Activated CD4-positive, alpha-beta T cell treated with anti-CD3 and anti-CD28 coated beads, Interleukin-2, amount 10 ng/mL, durations not matched to agents 7 days and 5 days (primary cell): Measurements from ENCODE around the gene FOXC1. TPM values are rescaled to one million over a fixed set of nuclear protein-coding genes. Genes with fewer than 3 reads are reported as not detected.

Experiments
- CTCF ChIA-PET: fragments of 350-600 bp; sonication (Branson Sonifier 250); formaldehyde crosslinking; loops from one replicate; lab custom pipeline; 2021; ENCODE audit warnings: antibody characterized with exemption; lab: Charles Lee
- POLR2A ChIA-PET: fragments of 350-600 bp; sonication (Branson Sonifier 250); formaldehyde crosslinking; loops from one replicate; lab custom pipeline; 2021; ENCODE audit warnings: antibody characterized with exemption; lab: Charles Lee
- DNase-seq: peaks from one replicate; pipeline ENCODE4 v3.0.0-alpha.2; 2020
- H3K27ac Mint-ChIP-seq: one replicate; pipeline ENCODE4 v1.8.0; 2021; ENCODE audit warnings: mild to moderate bottlenecking, moderate library complexity, mixed read lengths
- H3K27me3 Mint-ChIP-seq: one replicate; pipeline ENCODE4 v1.8.0; 2021; ENCODE audit warnings: mixed read lengths
- H3K36me3 Mint-ChIP-seq: one replicate; pipeline ENCODE4 v1.8.0; 2021; ENCODE audit warnings: low read depth, mixed read lengths
- H3K4me1 Mint-ChIP-seq: one replicate; pipeline ENCODE4 v1.8.0; 2021; ENCODE audit warnings: mixed read lengths
- H3K4me3 Mint-ChIP-seq: one replicate; pipeline ENCODE4 v1.8.0; 2021; ENCODE audit warnings: mild to moderate bottlenecking, moderate library complexity, mixed read lengths
- H3K9me3 Mint-ChIP-seq: one replicate; pipeline ENCODE4 v1.8.0; 2021; ENCODE audit warnings: mixed read lengths
- total RNA-seq, 2 experiments: library from RNA; stranded (reverse); gene quantifications; one replicate each; pipeline ENCODE4 v1.2.3, GENCODE V29; 2021

Gene FOXC1
- total RNA-seq, 2 experiments from 2014 or later, result not detected

DNA sequence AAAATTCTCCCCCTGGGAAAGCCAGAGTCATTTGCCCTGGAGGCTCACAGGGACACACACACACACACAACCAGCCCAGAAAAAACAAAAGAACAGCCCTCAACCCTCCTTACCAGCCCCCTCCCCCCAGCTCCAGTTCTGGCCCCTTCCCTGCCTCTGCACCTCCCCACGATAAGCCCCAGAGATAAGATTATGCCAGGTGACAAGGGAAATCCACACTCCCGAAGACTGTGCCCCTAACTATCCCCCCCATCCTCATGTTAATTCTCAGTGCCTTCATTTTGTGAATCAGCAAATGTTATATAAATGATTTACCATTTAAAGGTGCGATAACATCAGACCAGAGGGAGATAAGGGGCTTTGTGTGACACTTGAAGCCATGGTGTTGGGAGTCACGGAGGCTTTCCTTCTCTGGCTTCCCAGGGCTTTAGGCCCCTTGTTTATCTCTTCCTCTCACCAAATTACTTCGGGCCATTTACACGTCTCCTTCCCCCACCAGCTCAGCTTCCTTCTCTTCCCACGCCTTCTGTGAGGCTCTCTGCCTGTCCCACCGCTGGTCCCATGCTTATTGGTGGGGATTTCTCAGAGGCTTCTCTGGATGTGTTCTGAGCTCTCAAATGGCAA is 12.5 kb upstream of the FOXC1 start:
- Mint-ChIP-seq H3K27me3 (peaks cover 65% of the 10 kb centered on the region), H3K36me3 (no peaks in the 10 kb centered on the region), H3K4me1 (peaks cover 8% of the 10 kb centered on the region), H3K9me3 (no peaks in the 10 kb centered on the region), H3K4me3 (no peak overlapping the region), H3K27ac (no peak overlapping the region)
- ChIA-PET CTCF (interaction anchor here (0.6 to 2.2 kb wide), 9 partner anchors 10 to 1037 kb away, joined by 3 to 11 read pairs (median 4); no protein-coding TSS in a partner anchor), POLR2A (no interaction called here)
- no peak for DNase-seq

DNA sequence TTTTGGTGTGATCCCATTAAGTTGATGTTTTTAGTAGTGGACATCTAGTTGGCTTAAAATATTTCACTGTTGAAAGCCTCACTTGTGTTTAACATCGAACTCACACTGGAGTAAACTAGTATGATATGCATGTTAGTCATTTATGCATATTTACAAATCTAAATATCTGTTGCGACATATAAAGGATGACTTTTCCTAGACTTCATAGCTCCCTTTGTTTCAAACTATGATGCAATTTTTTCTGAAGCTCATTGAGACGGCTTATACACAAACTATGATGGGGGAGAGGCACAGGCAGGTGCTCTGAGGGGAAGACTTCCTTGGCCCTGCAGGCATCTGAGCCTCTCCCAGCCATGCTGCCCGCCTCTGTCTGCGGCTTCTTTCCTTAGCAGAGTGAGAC is 11.8 kb upstream of the FOXC1 start:
- no peak overlapping the region for H3K27ac Mint-ChIP-seq
- H3K4me3 Mint-ChIP-seq, result no peak overlapping the region
- H3K36me3 Mint-ChIP-seq, result no peaks in the 10 kb centered on the region
- POLR2A ChIA-PET, result no interaction called here
- CTCF ChIA-PET, result interaction anchor here (0.6 to 1.5 kb wide), 2 partner anchors 506 to 813 kb away, joined by 3 to 4 read pairs; no protein-coding TSS in a partner anchor
- H3K9me3 Mint-ChIP-seq, result no peaks in the 10 kb centered on the region
- peaks cover 8% of the 10 kb centered on the region for H3K4me1 Mint-ChIP-seq
- peaks cover 69% of the 10 kb centered on the region for H3K27me3 Mint-ChIP-seq
- no peak for DNase-seq

DNA sequence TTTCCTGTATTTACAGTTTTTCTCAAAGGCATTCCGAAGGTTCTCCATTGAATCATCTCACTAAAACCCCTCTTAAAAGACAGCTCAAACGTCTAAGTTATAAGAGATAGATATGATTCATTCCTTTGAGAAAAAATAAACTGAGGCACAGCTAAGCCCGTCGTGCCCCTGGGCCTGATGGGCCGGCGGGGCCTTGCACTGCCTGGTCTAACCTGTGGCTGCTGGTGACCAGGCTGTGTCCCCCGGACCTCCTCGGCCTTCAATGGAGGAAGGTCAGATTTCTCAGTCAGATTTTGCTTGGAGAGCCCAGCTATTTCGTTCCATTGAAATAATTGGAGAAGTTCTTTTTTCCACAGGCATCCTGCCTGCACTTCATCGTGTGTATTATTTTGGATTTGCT is 11.3 kb upstream of the FOXC1 start:
- POLR2A ChIA-PET, result no interaction called here

DNA sequence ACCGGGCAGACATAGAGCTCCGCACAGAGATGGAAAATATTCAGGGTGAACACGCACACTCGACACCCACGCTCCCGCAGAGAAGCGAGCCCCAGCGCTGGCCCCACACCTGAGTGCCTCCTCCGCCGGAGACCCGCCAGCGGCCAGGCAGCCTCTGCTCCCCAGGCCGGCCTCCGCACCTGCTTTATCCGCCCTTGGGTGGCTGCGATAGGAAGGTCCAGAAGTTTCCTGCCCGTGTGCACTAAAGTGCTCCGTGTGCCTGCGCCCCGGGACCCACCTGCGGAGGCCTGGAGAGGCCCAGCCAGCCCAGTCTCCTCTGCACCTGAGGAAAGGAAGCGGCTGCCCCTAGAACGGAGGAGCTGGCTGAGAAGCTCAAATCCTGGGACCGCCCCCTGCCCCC is 10.8 kb upstream of the FOXC1 start:
- peaks cover 74% of the 10 kb centered on the region for H3K27me3 Mint-ChIP-seq
- ChIA-PET POLR2A (no interaction called here), CTCF (interaction anchor here (1.5 kb wide), 1 partner anchor 505 kb away, joined by 4 read pairs; no protein-coding TSS in a partner anchor)
- no peaks in the 10 kb centered on the region for H3K9me3 Mint-ChIP-seq
- no peak overlapping the region for H3K27ac Mint-ChIP-seq
- H3K4me1 Mint-ChIP-seq, result peaks cover 8% of the 10 kb centered on the region
- H3K36me3 Mint-ChIP-seq, result no peaks in the 10 kb centered on the region
- H3K4me3 Mint-ChIP-seq, result no peak overlapping the region
- no peak for DNase-seq

More for the DNA sequence above, 11.3 kb upstream of the FOXC1 start:
- H3K27ac Mint-ChIP-seq, result no peak overlapping the region
- peaks cover 8% of the 10 kb centered on the region for H3K4me1 Mint-ChIP-seq
- no peaks in the 10 kb centered on the region for H3K36me3 Mint-ChIP-seq
- no peaks in the 10 kb centered on the region for H3K9me3 Mint-ChIP-seq
- no peak for DNase-seq
- H3K27me3 Mint-ChIP-seq, result peaks cover 71% of the 10 kb centered on the region
- CTCF ChIA-PET, result interaction anchor here (1.5 kb wide), 1 partner anchor 505 kb away, joined by 4 read pairs; no protein-coding TSS in a partner anchor
- no peak overlapping the region for H3K4me3 Mint-ChIP-seq

DNA sequence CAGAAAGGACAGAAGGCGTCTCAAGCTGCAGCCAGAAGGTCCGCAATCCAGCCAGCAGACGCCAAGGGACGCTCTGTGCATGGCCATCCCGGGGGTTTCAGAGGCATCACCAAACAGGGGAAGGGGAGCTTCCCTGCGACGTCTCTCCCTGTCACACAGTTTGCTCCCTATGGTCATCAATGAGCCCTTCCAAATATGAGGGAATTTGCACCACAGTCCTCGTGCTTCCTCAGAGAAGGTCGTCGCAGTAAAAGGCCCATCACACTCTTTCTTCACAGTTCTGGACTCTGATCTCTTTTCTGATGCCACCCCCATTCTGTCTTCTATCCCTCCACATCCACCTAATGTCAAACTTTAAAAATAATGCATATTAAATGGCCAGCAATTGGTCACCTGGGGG is 10.2 kb upstream of the FOXC1 start:
- CTCF ChIA-PET, result interaction anchor here (0.7 kb wide), 1 partner anchor 725 kb away, joined by 3 read pairs; no protein-coding TSS in a partner anchor

DNA sequence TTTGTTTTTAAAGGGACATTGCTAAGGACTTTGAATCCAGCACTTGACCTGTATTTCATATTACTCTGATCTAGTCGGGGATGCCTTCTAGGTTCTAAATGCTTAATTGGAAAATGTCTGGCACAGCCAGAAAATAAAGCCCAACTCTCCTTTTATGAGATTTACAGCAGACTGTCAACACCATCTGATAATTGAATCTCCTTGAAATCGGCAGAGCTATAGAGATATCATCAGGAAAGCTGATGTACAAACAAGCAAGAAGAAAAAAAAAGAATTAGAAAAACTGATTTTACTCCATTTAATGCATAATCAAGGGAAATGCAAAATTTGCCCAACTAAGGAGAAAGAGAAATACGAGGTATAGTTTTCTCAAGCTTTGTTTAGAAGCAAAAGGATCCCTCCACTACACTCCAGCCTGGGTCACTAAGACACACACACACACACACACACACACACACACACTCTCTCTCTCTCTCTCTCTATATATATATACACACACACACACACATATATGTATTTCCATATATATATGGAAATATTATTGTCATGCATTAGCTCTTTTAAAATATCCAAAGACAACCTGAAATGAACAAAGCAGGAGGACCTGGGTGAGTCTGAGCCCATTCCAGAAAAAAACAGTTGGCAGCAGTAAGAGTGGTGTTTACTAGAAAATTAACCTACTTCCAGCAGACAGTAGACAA is 9.5 kb upstream of the FOXC1 start:
- H3K4me1 Mint-ChIP-seq, result peaks cover 6% of the 10 kb centered on the region
- H3K9me3 Mint-ChIP-seq, result no peaks in the 10 kb centered on the region
- no peaks in the 10 kb centered on the region for H3K36me3 Mint-ChIP-seq
- CTCF ChIA-PET, result interaction anchor here (0.7 kb wide), 1 partner anchor 724 kb away, joined by 3 read pairs; no protein-coding TSS in a partner anchor
- H3K27ac Mint-ChIP-seq, result no peak overlapping the region
- no peak for DNase-seq
- H3K4me3 Mint-ChIP-seq, result no peak overlapping the region
- POLR2A ChIA-PET, result no interaction called here
- H3K27me3 Mint-ChIP-seq, result peaks cover 67% of the 10 kb centered on the region

More for the DNA sequence above, 10.2 kb upstream of the FOXC1 start:
- Mint-ChIP-seq H3K27me3 (peaks cover 70% of the 10 kb centered on the region), H3K4me1 (peaks cover 8% of the 10 kb centered on the region), H3K27ac (no peak overlapping the region), H3K4me3 (no peak overlapping the region), H3K36me3 (no peaks in the 10 kb centered on the region), H3K9me3 (no peaks in the 10 kb centered on the region)
- no peak for DNase-seq
- POLR2A ChIA-PET, result no interaction called here

DNA sequence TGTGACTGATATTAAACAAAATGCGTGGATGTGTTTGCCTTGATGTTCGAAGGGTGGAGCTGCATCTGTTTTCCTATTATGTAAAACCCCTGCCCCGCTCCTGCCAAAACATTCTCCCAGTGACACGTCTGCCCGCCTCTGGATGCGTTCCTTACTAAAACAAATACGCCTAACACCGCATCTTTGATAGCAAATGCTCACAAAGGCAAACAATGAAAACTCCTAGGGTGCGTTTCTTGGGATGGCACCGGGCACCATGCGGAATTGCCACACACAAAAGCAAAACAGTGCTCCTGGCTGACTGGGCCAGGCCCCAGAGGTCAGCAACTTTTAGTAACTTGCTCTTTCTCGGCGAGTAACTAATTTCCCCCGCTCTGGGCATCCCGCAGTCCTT is 9.0 kb upstream of the FOXC1 start:
- DNase-seq, result no peak
- peaks cover 72% of the 10 kb centered on the region for H3K27me3 Mint-ChIP-seq
- peaks cover 11% of the 10 kb centered on the region for H3K4me1 Mint-ChIP-seq
- ChIA-PET CTCF (no interaction called here), POLR2A (no interaction called here)
- no peak overlapping the region for H3K4me3 Mint-ChIP-seq
- H3K27ac Mint-ChIP-seq, result no peak overlapping the region
- no peaks in the 10 kb centered on the region for H3K9me3 Mint-ChIP-seq
- H3K36me3 Mint-ChIP-seq, result no peaks in the 10 kb centered on the region

DNA sequence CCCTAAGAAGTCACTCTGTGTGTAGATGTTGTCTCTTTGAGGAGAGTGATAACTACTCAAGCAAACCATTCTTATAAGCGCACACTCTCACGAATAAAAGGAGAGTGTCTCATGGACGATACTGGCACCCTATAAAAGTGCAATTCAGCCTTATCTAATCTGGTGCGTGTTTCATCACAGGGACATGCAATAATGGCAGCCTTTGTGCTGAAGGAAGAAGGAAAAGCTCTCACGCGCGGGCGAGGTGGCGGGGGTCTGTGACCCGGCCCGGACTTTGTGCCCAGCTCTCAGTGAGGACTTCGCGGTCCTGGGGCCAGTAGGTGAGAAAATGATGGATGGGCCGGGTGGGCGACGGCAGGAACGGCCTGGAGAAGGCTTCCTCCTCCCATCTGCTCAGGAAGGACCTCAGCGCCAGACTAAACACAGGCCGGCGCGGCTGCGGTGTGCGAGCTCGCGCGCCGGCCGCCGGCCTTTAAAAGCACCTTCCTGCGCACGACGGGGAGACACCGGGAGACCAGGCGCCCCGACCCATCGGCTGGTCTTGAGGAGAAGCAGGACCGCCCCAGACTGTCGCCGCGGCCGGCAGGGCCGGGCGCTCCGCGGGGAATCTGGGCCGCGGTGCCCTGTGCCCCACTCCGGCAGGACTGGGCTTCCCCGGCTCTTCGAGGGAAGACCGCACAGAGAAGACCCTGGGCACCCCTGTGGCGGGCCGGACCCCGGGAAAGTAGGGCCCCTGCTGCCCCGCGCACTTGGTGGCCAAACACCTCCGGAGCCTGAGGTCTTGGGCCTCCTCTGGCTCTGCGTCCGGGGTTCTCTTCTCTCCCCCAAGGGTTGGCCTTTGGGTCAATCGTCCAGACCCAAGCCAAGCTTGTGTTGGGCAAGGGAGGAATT is 8.3 kb upstream of the FOXC1 start:
- ChIA-PET POLR2A (no interaction called here), CTCF (no interaction called here)
- Mint-ChIP-seq H3K36me3 (peaks cover 2% of the 10 kb centered on the region), H3K27ac (no peak overlapping the region), H3K9me3 (no peaks in the 10 kb centered on the region), H3K4me3 (no peak overlapping the region), H3K4me1 (peaks cover 9% of the 10 kb centered on the region), H3K27me3 (peaks cover 75% of the 10 kb centered on the region)
- no peak for DNase-seq

DNA sequence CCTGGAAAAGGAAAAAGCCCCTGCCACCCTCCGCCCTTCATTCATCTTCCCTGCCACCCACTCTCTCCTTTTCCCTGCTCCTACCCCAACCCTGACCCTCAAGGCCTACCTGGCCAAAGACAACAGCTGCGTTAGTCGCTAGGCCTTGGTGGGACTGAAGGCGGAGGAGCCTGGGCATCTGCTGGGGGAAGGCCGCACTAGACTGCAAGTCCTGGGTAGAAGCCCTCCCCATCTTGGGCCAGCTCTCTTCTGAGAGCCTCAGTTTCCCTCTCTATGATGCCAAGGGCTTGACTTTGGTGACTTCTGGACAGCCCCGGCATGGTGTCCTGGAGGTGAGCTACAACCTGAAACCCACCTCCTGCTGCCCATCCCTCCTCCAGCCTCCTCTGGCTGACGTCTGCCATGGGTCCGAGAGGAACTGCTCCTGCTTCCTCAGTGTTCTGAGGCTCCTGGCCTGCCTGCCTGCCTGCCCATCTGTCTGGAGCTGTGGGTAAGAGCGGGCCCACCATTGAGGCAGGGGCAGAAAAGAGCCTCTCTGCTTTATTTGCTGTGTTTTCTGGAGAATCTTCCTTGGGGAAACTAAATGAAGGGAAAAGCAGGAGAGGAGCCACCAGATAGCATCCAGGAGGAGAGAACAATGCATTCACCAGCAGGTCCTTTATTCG is 7.5 kb upstream of the FOXC1 start:
- DNase-seq, result no peak
- POLR2A ChIA-PET, result no interaction called here
- H3K4me3 Mint-ChIP-seq, result no peak overlapping the region
- H3K4me1 Mint-ChIP-seq, result peaks cover 12% of the 10 kb centered on the region
- H3K36me3 Mint-ChIP-seq, result peaks cover 2% of the 10 kb centered on the region
- no peak overlapping the region for H3K27ac Mint-ChIP-seq
- H3K9me3 Mint-ChIP-seq, result no peaks in the 10 kb centered on the region
- CTCF ChIA-PET, result interaction anchor here (1.0 to 1.3 kb wide), 2 partner anchors 12 to 837 kb away, joined by 3 read pairs; no protein-coding TSS in a partner anchor
- peaks cover 76% of the 10 kb centered on the region for H3K27me3 Mint-ChIP-seq

DNA sequence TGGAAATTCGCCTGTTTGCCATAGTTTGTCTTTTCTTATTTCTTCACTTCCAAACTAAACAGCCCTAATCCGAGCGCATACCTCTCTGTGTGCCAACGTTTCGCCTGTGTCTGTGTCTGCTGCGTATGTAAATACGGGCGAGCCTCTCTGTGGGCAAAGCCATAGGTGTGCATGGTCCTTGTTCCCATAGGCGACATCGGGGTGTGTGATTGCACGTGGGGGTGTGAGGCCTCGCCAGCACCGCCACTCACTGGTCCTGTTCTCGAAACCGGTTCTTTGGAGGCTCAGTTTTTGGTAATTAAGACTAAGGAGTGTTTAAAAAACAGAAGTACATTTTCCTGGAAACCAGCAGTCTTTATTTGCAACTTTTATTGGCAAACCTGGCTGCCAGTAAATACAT is 6.0 kb upstream of the FOXC1 start:
- peaks cover 24% of the 10 kb centered on the region for H3K4me1 Mint-ChIP-seq
- peaks cover 4% of the 10 kb centered on the region for H3K36me3 Mint-ChIP-seq
- CTCF ChIA-PET, result no interaction called here
- no peak overlapping the region for H3K27ac Mint-ChIP-seq
- H3K9me3 Mint-ChIP-seq, result no peaks in the 10 kb centered on the region
- H3K4me3 Mint-ChIP-seq, result no peak overlapping the region
- H3K27me3 Mint-ChIP-seq, result peaks cover 79% of the 10 kb centered on the region
- DNase-seq, result no peak
- POLR2A ChIA-PET, result no interaction called here

DNA sequence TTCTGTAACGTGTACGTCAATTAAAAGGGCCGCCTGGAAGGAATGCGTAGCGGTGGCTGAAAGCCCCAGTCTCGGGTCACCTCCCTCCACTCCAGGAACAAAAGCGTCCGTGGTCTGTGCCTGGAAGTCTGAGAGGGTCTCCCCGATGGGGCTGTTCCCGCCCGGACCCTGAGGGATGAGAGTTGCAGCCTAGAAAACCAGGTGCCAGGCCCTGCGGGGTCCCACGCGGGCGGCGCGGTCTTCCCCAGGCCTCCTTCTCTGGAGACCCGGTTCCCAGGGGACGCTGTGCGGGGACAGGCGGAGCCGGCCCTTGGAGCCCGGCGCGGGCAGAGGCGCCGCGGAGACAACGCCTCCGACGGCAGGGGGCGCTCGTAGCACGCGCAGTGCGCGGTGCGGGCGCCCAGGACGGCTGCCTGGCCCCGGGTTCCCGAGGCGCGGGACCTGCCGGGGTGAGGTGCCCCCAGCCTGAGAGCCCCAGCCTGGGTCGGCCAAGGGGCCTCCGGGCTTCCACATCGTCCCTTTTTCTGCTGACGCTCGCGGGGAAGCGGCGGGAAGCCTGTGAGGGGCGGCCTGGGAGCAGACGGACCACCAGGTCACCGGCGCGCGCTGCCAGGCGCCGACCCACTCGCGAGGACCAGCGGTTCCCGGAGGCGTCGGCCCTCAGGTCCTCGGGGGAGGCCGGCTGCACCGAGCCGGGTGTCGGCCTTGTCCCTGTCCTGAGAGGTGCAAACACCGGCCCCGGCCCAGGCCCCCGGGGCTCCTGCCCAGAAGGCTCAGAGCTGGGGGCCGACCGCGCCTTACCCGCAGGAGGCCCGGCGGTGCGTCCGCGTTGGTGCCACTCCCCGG is 5.3 kb upstream of the FOXC1 start:
- ChIA-PET POLR2A (no interaction called here), CTCF (interaction anchor here (0.6 to 0.7 kb wide), 2 partner anchors 12 to 13 kb away, joined by 3 to 4 read pairs; no protein-coding TSS in a partner anchor)
- H3K36me3 Mint-ChIP-seq, result peaks cover 4% of the 10 kb centered on the region
- H3K4me1 Mint-ChIP-seq, result peaks cover 26% of the 10 kb centered on the region
- H3K27ac Mint-ChIP-seq, result no peak overlapping the region
- no peak overlapping the region for H3K4me3 Mint-ChIP-seq
- peak; percentile 48 for DNase-seq
- no peaks in the 10 kb centered on the region for H3K9me3 Mint-ChIP-seq
- peaks cover 80% of the 10 kb centered on the region for H3K27me3 Mint-ChIP-seq
